Measurements from ENCODE around the gene KMT2D. TPM values are rescaled to one million over a fixed set of nuclear protein-coding genes. Genes with fewer than 3 reads are reported as not detected.

The KMT2D gene
- total RNA-seq, 2 experiments from 2014 or later, result 82.3 to 87.8 TPM

DNA sequence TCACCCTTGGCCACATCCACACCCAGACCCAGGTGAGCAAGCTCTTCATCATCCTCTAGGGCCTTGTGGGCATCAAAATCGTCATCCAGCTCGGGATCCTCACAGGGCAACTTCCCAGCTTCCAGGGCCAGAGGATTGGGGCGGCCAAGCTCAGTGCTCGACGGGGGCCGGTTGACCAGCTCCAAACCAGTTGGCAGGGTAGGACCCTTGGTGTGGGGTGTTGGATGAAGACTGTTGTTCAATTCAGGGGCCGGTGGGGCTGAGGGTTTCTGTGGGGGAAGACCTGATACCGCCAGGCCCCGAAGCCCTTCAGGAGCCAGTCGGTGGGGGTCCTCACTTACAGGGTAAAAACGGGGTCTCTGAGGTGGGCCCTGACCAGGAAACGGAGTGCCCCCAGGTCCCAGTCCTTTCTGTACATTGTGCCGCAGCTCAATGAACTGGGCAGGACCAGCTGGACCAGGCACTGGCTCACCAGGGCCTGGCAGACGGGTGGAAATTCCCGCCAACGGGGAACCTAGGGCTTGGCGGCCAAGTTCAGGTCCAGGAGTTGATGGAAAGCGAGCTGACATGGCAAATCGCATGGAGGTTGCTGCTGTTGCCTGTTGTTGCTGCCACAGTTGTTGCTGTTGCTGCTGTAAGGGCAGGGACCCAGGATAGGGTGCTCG lies 22.2 kb downstream of the KMT2D start:
- DNase-seq, result no peak
- Mint-ChIP-seq H3K36me3 (ENCODE audit: low read depth) (peaks cover 80% of the 10 kb centered on the region), H3K27me3 (no peaks in the 10 kb centered on the region), H3K4me3 (no peak overlapping the region), H3K4me1 (no peaks in the 10 kb centered on the region), H3K9me3 (no peaks in the 10 kb centered on the region), H3K27ac (no peak overlapping the region)
- POLR2A ChIA-PET, result interaction anchor here (1.6 kb wide), 1 partner anchor 93 kb away, joined by 8 read pairs; the partner anchor contains the start of gene TUBA1B
- CTCF ChIA-PET, result interaction anchor here (1.0 kb wide), 1 partner anchor 14 kb away, joined by 3 read pairs; no protein-coding TSS in a partner anchor

DNA sequence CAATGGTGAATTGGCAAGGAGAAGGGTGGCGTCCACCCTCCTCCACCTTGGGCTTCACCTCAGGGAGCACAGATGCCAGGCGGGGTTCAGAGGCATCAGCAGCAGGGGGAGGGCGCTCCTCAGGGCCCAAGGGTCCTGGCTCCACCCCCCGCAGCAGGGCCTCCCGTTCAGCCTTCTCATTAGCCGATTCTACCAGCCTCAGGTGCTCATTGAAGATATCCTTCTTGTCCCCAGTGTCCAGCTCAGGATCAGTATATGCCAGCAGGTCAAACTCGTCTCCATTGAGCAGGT lies 22.7 kb downstream of the KMT2D start:
- Mint-ChIP-seq H3K4me1 (no peaks in the 10 kb centered on the region), H3K4me3 (no peak overlapping the region), H3K27ac (no peak overlapping the region), H3K27me3 (no peaks in the 10 kb centered on the region), H3K9me3 (no peaks in the 10 kb centered on the region), H3K36me3 (ENCODE audit: low read depth) (peaks cover 75% of the 10 kb centered on the region)
- no peak for DNase-seq
- ChIA-PET CTCF (interaction anchor here (0.9 to 1.3 kb wide), 2 partner anchors 18 to 41 kb away, joined by 3 to 4 read pairs; no protein-coding TSS in a partner anchor), POLR2A (no interaction called here)

DNA sequence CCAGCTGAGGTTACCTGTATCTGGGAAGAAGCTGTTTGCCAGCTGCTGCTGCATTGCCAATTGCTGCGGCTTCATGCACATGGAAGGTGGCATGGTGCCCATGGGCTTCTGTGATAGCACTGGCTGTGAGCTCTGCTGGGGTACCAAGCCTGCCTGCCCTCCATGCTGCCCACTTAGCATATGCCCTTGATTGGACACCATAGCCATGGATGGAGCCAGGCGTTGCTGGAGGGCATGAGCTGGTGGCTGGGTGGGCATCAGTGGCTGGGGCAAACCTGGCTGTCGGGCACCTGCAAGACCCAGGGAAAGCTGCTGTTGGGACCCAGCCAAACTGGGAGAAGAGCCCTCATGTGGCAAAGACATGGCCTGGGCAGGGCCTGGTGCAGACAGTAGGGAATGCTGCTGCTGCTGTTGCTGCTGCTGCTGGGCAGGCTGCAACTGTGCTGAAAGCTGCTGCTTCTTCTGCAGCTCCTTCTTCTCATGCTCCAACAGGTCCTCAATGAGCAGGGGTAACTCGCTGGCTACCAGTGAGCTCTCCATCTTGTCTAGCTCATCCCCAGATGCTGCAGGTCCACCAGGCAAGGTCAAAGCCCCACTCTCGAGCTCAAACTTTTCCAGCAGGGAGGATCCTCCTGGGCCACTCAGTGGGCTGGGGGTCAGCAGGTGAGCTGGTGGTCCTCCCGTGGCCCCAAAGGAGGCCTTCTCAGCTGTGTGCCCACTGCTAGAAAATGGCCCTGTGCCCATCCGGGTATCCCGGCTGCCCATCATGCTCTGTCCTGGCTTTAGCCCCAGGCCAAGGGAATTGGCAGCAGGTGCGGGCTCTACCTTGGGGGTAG lies 23.3 kb downstream of the KMT2D start:
- POLR2A ChIA-PET, result interaction anchor here (0.9 to 1.3 kb wide), 3 partner anchors 17 to 133 kb away, joined by 3 to 6 read pairs (median 4); partner anchors contain the start of gene TUBA1B
- CTCF ChIA-PET, result interaction anchor here (0.7 to 1.3 kb wide), 5 partner anchors 10 to 93 kb away, joined by 3 to 4 read pairs (median 3); no protein-coding TSS in a partner anchor
- Mint-ChIP-seq H3K36me3 (ENCODE audit: low read depth) (peaks cover 76% of the 10 kb centered on the region), H3K27me3 (no peaks in the 10 kb centered on the region), H3K27ac (no peak overlapping the region), H3K4me3 (no peak overlapping the region), H3K4me1 (no peaks in the 10 kb centered on the region), H3K9me3 (no peaks in the 10 kb centered on the region)
- DNase-seq, result no peak

- Mint-ChIP-seq H3K36me3 (ENCODE audit: low read depth) (peaks cover 69% of the 10 kb centered on the region), H3K4me1 (no peaks in the 10 kb centered on the region), H3K9me3 (no peaks in the 10 kb centered on the region), H3K27me3 (no peaks in the 10 kb centered on the region), H3K27ac (no peak overlapping the region), H3K4me3 (no peak overlapping the region)
- CTCF ChIA-PET, result interaction anchor here (1.0 to 1.9 kb wide), 2 partner anchors 7 to 8 kb away, joined by 3 to 7 read pairs; no protein-coding TSS in a partner anchor
- no peak for DNase-seq
- POLR2A ChIA-PET, result no interaction called here
Observed at GRCh38 chr12:49036029-49036428, 24.6 kb downstream of the KMT2D start.

DNA sequence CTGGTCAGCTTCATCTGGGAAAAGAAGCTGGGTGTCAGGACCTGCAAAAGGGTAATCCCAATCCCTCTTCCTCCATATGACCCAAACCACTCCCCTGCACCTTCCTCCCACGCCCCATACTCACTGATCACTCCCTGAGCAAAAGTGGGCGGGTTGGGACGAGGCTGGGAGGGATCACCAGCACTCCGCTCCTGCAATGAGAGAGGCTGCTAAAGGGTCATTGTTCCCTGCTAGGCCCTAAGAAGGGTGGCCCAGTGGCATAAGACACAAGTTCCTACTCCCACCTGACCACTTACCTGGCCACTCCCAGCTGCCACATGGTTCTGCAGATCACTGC lies 26.3 kb downstream of the KMT2D start:
- Mint-ChIP-seq H3K9me3 (no peaks in the 10 kb centered on the region), H3K4me3 (no peak overlapping the region), H3K27me3 (no peaks in the 10 kb centered on the region), H3K4me1 (no peaks in the 10 kb centered on the region), H3K36me3 (ENCODE audit: low read depth) (peaks cover 60% of the 10 kb centered on the region), H3K27ac (no peak overlapping the region)
- DNase-seq, result no peak
- CTCF ChIA-PET, result interaction anchor here (1.0 to 1.9 kb wide), 2 partner anchors 9 to 32 kb away, joined by 3 to 7 read pairs; no protein-coding TSS in a partner anchor
- POLR2A ChIA-PET, result interaction anchor here (1.1 to 1.7 kb wide), 2 partner anchors 14 to 26 kb away, joined by 3 to 5 read pairs; no protein-coding TSS in a partner anchor

- Mint-ChIP-seq H3K27ac (no peak overlapping the region), H3K4me3 (no peak overlapping the region), H3K36me3 (ENCODE audit: low read depth) (peaks cover 58% of the 10 kb centered on the region), H3K9me3 (no peaks in the 10 kb centered on the region), H3K4me1 (no peaks in the 10 kb centered on the region), H3K27me3 (no peaks in the 10 kb centered on the region)
- ChIA-PET CTCF (interaction anchor here (1.0 to 1.9 kb wide), 3 partner anchors 10 to 31 kb away, joined by 3 to 7 read pairs (median 6); no protein-coding TSS in a partner anchor), POLR2A (interaction anchor here (0.9 to 1.7 kb wide), 3 partner anchors 14 to 26 kb away, joined by 3 to 5 read pairs (median 3); no protein-coding TSS in a partner anchor)
- no peak for DNase-seq
Observed at GRCh38 chr12:49033611-49034285, 26.8 kb downstream of the KMT2D start.

- Mint-ChIP-seq H3K36me3 (ENCODE audit: low read depth) (peaks cover 59% of the 10 kb centered on the region), H3K4me3 (no peak overlapping the region), H3K4me1 (no peaks in the 10 kb centered on the region), H3K9me3 (no peaks in the 10 kb centered on the region), H3K27me3 (no peaks in the 10 kb centered on the region), H3K27ac (no peak overlapping the region)
- no peak for DNase-seq
- ChIA-PET POLR2A (interaction anchor here (0.9 to 1.7 kb wide), 2 partner anchors 13 to 15 kb away, joined by 3 to 5 read pairs; no protein-coding TSS in a partner anchor), CTCF (interaction anchor here (1.8 kb wide), 1 partner anchor 11 kb away, joined by 6 read pairs; no protein-coding TSS in a partner anchor)
Observed at GRCh38 chr12:49032679-49033447, 27.7 kb downstream of the KMT2D start.

- no peaks in the 10 kb centered on the region for H3K4me1 Mint-ChIP-seq
- ChIA-PET POLR2A (interaction anchor here (1.7 to 2.1 kb wide), 2 partner anchors 12 kb away, joined by 5 to 10 read pairs; no protein-coding TSS in a partner anchor), CTCF (interaction anchor here (1.1 to 1.8 kb wide), 2 partner anchors 11 to 12 kb away, joined by 3 to 6 read pairs; no protein-coding TSS in a partner anchor)
- H3K27me3 Mint-ChIP-seq, result no peaks in the 10 kb centered on the region
- H3K4me3 Mint-ChIP-seq, result no peak overlapping the region
- no peak overlapping the region for H3K27ac Mint-ChIP-seq
- no peaks in the 10 kb centered on the region for H3K9me3 Mint-ChIP-seq
- H3K36me3 Mint-ChIP-seq (ENCODE audit: low read depth), result peaks cover 63% of the 10 kb centered on the region
- DNase-seq, result no peak
Observed at GRCh38 chr12:49032276-49032675, 28.3 kb downstream of the KMT2D start.

GRCh38 chr12:49031573-49032161 lies 28.9 kb downstream of the KMT2D start:
- CTCF ChIA-PET, result interaction anchor here (1.1 to 2.9 kb wide), 2 partner anchors 12 kb away, joined by 3 to 9 read pairs; no protein-coding TSS in a partner anchor
- H3K4me1 Mint-ChIP-seq, result no peaks in the 10 kb centered on the region
- no peak for DNase-seq
- H3K27ac Mint-ChIP-seq, result no peak overlapping the region
- H3K4me3 Mint-ChIP-seq, result no peak overlapping the region
- POLR2A ChIA-PET, result interaction anchor here (2.1 kb wide), 1 partner anchor 12 kb away, joined by 10 read pairs; no protein-coding TSS in a partner anchor
- H3K9me3 Mint-ChIP-seq, result no peaks in the 10 kb centered on the region
- no peaks in the 10 kb centered on the region for H3K27me3 Mint-ChIP-seq
- H3K36me3 Mint-ChIP-seq (ENCODE audit: low read depth), result peaks cover 61% of the 10 kb centered on the region

- H3K27ac Mint-ChIP-seq, result no peak overlapping the region
- peaks cover 63% of the 10 kb centered on the region for H3K36me3 Mint-ChIP-seq (ENCODE audit: low read depth)
Observed at GRCh38 chr12:49030714-49031572, 29.7 kb downstream of the KMT2D start.

GRCh38 chr12:49030119-49030518 lies 30.5 kb downstream of the KMT2D start:
- Mint-ChIP-seq H3K4me1 (no peaks in the 10 kb centered on the region), H3K27ac (no peak overlapping the region), H3K36me3 (ENCODE audit: low read depth) (peaks cover 60% of the 10 kb centered on the region), H3K4me3 (no peak overlapping the region), H3K27me3 (no peaks in the 10 kb centered on the region), H3K9me3 (no peaks in the 10 kb centered on the region)
- no peak for DNase-seq
- ChIA-PET POLR2A (interaction anchor here (1.2 to 2.1 kb wide), 2 partner anchors 10 kb away, joined by 5 to 10 read pairs; no protein-coding TSS in a partner anchor), CTCF (interaction anchor here (0.9 to 2.9 kb wide), 5 partner anchors 10 to 126 kb away, joined by 3 to 9 read pairs (median 6); a partner anchor contains a TSS)

More at GRCh38 chr12:49030714-49031572, 29.7 kb downstream of the KMT2D start:
- no peaks in the 10 kb centered on the region for H3K27me3 Mint-ChIP-seq
- no peak overlapping the region for H3K4me3 Mint-ChIP-seq
- no peaks in the 10 kb centered on the region for H3K4me1 Mint-ChIP-seq
- no peaks in the 10 kb centered on the region for H3K9me3 Mint-ChIP-seq
- ChIA-PET POLR2A (interaction anchor here (1.2 to 2.1 kb wide), 2 partner anchors 9 to 11 kb away, joined by 5 to 10 read pairs; no protein-coding TSS in a partner anchor), CTCF (interaction anchor here (0.6 to 2.9 kb wide), 5 partner anchors 11 to 129 kb away, joined by 3 to 9 read pairs (median 4); a partner anchor contains a TSS)
- DNase-seq, result no peak
